Natural killer cell (primary cell): ENCODE measurements around the gene RAB44. TPM values are rescaled to one million over a fixed set of nuclear protein-coding genes. Genes with fewer than 3 reads are reported as not detected.
"Not testable (repeated sequence)": the region's sequence is repeated elsewhere in the genome, so short reads cannot be mapped to it uniquely, and the experiment has no call there.

Experiments
- ATAC-seq, 3 donors: fragments of 150-1000 bp in 2 of 3; fragments of 200-7000 bp in 1 of 3; cut with Tn5 transposase; 1 replicate in 1 of 3; 2 replicates in 2 of 3; pipeline ENCODE4 v1.10.0; 2021; ENCODE audit warnings: mild to moderate bottlenecking in 2 of 3, moderate library complexity in 2 of 3
- DNase-seq, 2 donors: peaks; one replicate each; pipeline versions ENCODE4 v3.0.0 to v3.0.0-alpha.2; 2013 to 2021; ENCODE audit warnings: mixed read lengths in 1 of 2
- H3K27ac ChIP-seq: one replicate; pipeline ENCODE4 v1.5.1; 2013; ENCODE audit warnings: mild to moderate bottlenecking, low read length
- H3K27me3 ChIP-seq: one replicate; pipeline ENCODE4 v1.6.1; 2013; ENCODE audit warnings: low read length; ENCODE audit not compliant: control insufficient read depth, insufficient read depth
- H3K36me3 ChIP-seq: one replicate; pipeline ENCODE4 v1.6.1; 2013; ENCODE audit warnings: low read length; ENCODE audit not compliant: control insufficient read depth, insufficient read depth
- H3K4me1 ChIP-seq: one replicate; pipeline ENCODE4 v1.6.1; 2013; ENCODE audit warnings: low read length; ENCODE audit not compliant: control insufficient read depth, insufficient read depth
- H3K4me3 ChIP-seq: one replicate; pipeline ENCODE4 v1.5.1; 2013; ENCODE audit warnings: low read length
- H3K9me3 ChIP-seq: one replicate; pipeline ENCODE4 v1.6.1; 2013; ENCODE audit warnings: low read length; ENCODE audit not compliant: control insufficient read depth, insufficient read depth
- H3K27ac Mint-ChIP-seq, 2 donors: one replicate each; pipeline ENCODE4 v1.8.0; 2022; ENCODE audit warnings: mild to moderate bottlenecking in 2 of 2, mixed read lengths in 2 of 2, moderate library complexity in 1 of 2
- H3K27me3 Mint-ChIP-seq, 2 donors: one replicate each; pipeline ENCODE4 v1.8.0; 2022; ENCODE audit warnings: low read depth in 2 of 2, mixed read lengths in 2 of 2
- H3K36me3 Mint-ChIP-seq: one replicate; pipeline ENCODE4 v1.8.0; 2022; ENCODE audit warnings: mixed read lengths
- H3K4me1 Mint-ChIP-seq, 2 donors: one replicate each; pipeline ENCODE4 v1.8.0; 2022; ENCODE audit warnings: mixed read lengths in 2 of 2
- H3K4me3 Mint-ChIP-seq: one replicate; pipeline ENCODE4 v1.8.0; 2022; ENCODE audit warnings: mild to moderate bottlenecking, moderate library complexity, mixed read lengths
- H3K9me3 Mint-ChIP-seq, 2 donors: one replicate each; pipeline ENCODE4 v1.8.0; 2022; ENCODE audit warnings: mixed read lengths in 2 of 2
- CTCF ChIP-seq: fragments of 200-600 bp; IDR thresholded peaks from one replicate; pipeline ENCODE4 v1.8.0; 2022; ENCODE audit warnings: antibody characterized with exemption
- WGBS: methylation state at CpG from one replicate; pipeline ENCODE4 v1.1.7; 2013; ENCODE audit warnings: missing lambda C conversion rate; ENCODE audit not compliant: insufficient coverage; 5-methylcytosine and 5-hydroxymethylcytosine counted together
- intact Hi-C: fragments of 100-400 bp; cut with micrococcal nuclease; formaldehyde crosslinking; loops from one replicate; pipeline ENCODE4 v1.14.2; 2022
- total RNA-seq, 4 donors: library from RNA; stranded (reverse); fragments of 120-200 nt in 1 of 4; gene quantifications; one replicate each; pipeline versions ENCODE4 v1.2.3 to v1.2.4, GENCODE V29; 2013 to 2022

RAB44 gene
- total RNA-seq, 3 donors from 2014 or later (not counting 1 experiment from before 2014, with no cell fraction given), result 0.09 to 12.9 (median 0.70) TPM

- Mint-ChIP-seq H3K36me3 (no peaks in the 10 kb centered on the region), H3K27ac (no peak overlapping the region), H3K4me3 (no peak overlapping the region), H3K4me1 (peaks cover 3 to 4% of the 10 kb centered on the region in 2 donors), H3K9me3 (no peaks in the 10 kb centered on the region), H3K27me3 (no peaks in the 10 kb centered on the region)
- no peak overlapping the region for H3K4me3 ChIP-seq
- H3K36me3 ChIP-seq, result no peaks in the 10 kb centered on the region
- ATAC-seq (no peak), DNase-seq (no peak)
- H3K27me3 ChIP-seq, result no peaks in the 10 kb centered on the region
- TF ChIP-seq CTCF, result no peak
- H3K27ac ChIP-seq, result no peak overlapping the region
- intact Hi-C loops, result no loop called here
- 94% methylated on average over 2 of the region's 2 CpGs for WGBS
- H3K4me1 ChIP-seq, result peaks cover 18% of the 10 kb centered on the region
- no peaks in the 10 kb centered on the region for H3K9me3 ChIP-seq
Measured at GRCh38 chr6:36722879-36723278, 25.3 kb downstream of the RAB44 start.

GRCh38 chr6:36723992-36724391 lies 26.4 kb downstream of the RAB44 start:
- H3K27me3 Mint-ChIP-seq, DNase-seq, H3K36me3 Mint-ChIP-seq, H3K27me3 ChIP-seq, intact Hi-C loops, H3K9me3 ChIP-seq, H3K27ac ChIP-seq, H3K4me1 Mint-ChIP-seq, H3K9me3 Mint-ChIP-seq, H3K4me3 ChIP-seq, ATAC-seq, H3K36me3 ChIP-seq, H3K27ac Mint-ChIP-seq, H3K4me3 Mint-ChIP-seq: not testable (repeated sequence)
- peaks cover 18% of the 10 kb centered on the region for H3K4me1 ChIP-seq
- WGBS, result 88% methylated on average over 3 of the region's 4 CpGs

- no peak overlapping the region for H3K4me3 ChIP-seq
- no peaks in the 10 kb centered on the region for H3K9me3 ChIP-seq
- Mint-ChIP-seq H3K27me3 (no peaks in the 10 kb centered on the region), H3K4me1 (peaks cover 6 to 7% of the 10 kb centered on the region in 2 donors), H3K9me3 (no peaks in the 10 kb centered on the region), H3K36me3 (no peaks in the 10 kb centered on the region), H3K27ac (no peak overlapping the region), H3K4me3 (no peak overlapping the region)
- H3K27me3 ChIP-seq, result no peaks in the 10 kb centered on the region
- peak in 1 of 2 donors; percentile 56 for DNase-seq
- WGBS, result 68% methylated on average over 13 of the region's 13 CpGs
- H3K27ac ChIP-seq, result no peak overlapping the region
- H3K4me1 ChIP-seq, result peaks cover 17% of the 10 kb centered on the region
- TF ChIP-seq CTCF, result no peak
- intact Hi-C loops, result no loop called here
- no peak for ATAC-seq
- no peaks in the 10 kb centered on the region for H3K36me3 ChIP-seq
Measured at GRCh38 chr6:36724514-36725390, 27.1 kb downstream of the RAB44 start.

GRCh38 chr6:36725581-36725980 lies 28.0 kb downstream of the RAB44 start:
- no peak for TF ChIP-seq CTCF

More at GRCh38 chr6:36725581-36725980, 28.0 kb downstream of the RAB44 start:
- Histone ChIP-seq H3K9me3 (no peaks in the 10 kb centered on the region), H3K27ac (no peak overlapping the region), H3K27me3 (no peaks in the 10 kb centered on the region), H3K4me3 (no peak overlapping the region), H3K4me1 (peaks cover 11% of the 10 kb centered on the region), H3K36me3 (no peaks in the 10 kb centered on the region)
- Mint-ChIP-seq H3K4me1 (peaks cover 6 to 7% of the 10 kb centered on the region in 2 donors), H3K27me3 (no peaks in the 10 kb centered on the region), H3K27ac (no peak overlapping the region), H3K9me3 (no peaks in the 10 kb centered on the region), H3K4me3 (no peak overlapping the region), H3K36me3 (no peaks in the 10 kb centered on the region)
- no peak for ATAC-seq
- intact Hi-C loops, result no loop called here
- WGBS, result 94% methylated on average over 7 of the region's 7 CpGs
- no peak for DNase-seq
